Activated T-helper 1 cell treated with anti-CD3 and anti-CD28 coated beads, Interleukin-12 subunit alpha, Interleukin-12 subunit beta, Interleukin-2, Interleukin-4 antibody, amounts not matched to agents 30 ng/mL and 10 ng/mL and 1 ng/mL, durations not matched to agents 14 hours and 24 hours and 36 hours (primary cell): ENCODE results near the gene ZC2HC1B. TPM values are rescaled to one million over a fixed set of nuclear protein-coding genes. Genes with fewer than 3 reads are reported as not detected.

Experiments
- DNase-seq: peaks from one replicate; pipeline ENCODE4 v3.0.0; 2021; ENCODE audit warnings: low spot score
- H3K27ac Mint-ChIP-seq: one replicate; pipeline ENCODE4 v1.8.0; 2021; ENCODE audit warnings: mild to moderate bottlenecking, mixed read lengths
- H3K27me3 Mint-ChIP-seq: one replicate; pipeline ENCODE4 v1.8.0; 2022; ENCODE audit warnings: mild to moderate bottlenecking, moderate library complexity, mixed read lengths; ENCODE audit not compliant: insufficient read depth
- H3K36me3 Mint-ChIP-seq: one replicate; pipeline ENCODE4 v1.8.0; 2021; ENCODE audit warnings: low read depth, mixed read lengths
- H3K4me1 Mint-ChIP-seq: one replicate; pipeline ENCODE4 v1.8.0; 2021; ENCODE audit warnings: low read depth, mixed read lengths
- H3K4me3 Mint-ChIP-seq: one replicate; pipeline ENCODE4 v1.8.0; 2021; ENCODE audit warnings: mild to moderate bottlenecking, moderate library complexity, mixed read lengths
- H3K9me3 Mint-ChIP-seq: one replicate; pipeline ENCODE4 v1.8.0; 2021; ENCODE audit warnings: mixed read lengths
- intact Hi-C: fragments of 100-400 bp; cut with micrococcal nuclease; formaldehyde crosslinking; loops from one replicate; pipeline ENCODE4 v1.15.1; 2024
- total RNA-seq: library from RNA; stranded (reverse); gene quantifications from 2 replicates; pipeline ENCODE4 v1.2.3, GENCODE V29; 2022

ZC2HC1B gene
- total RNA-seq, 1 donor from 2014 or later = not detected

GRCh38 chr6:143976806-143977349 lies 112.6 kb downstream of the ZC2HC1B start:
- Mint-ChIP-seq H3K27me3 (peaks cover 1% of the 10 kb centered on the region), H3K36me3 (no peaks in the 10 kb centered on the region), H3K27ac (no peak overlapping the region), H3K9me3 (no peaks in the 10 kb centered on the region), H3K4me1 (no peaks in the 10 kb centered on the region), H3K4me3 (no peak overlapping the region)
- DNase-seq = no peak
- intact Hi-C loops = no loop called here

- Mint-ChIP-seq H3K4me1 (no peaks in the 10 kb centered on the region), H3K9me3 (no peaks in the 10 kb centered on the region), H3K27me3 (peaks cover 1% of the 10 kb centered on the region), H3K27ac (no peak overlapping the region), H3K36me3 (no peaks in the 10 kb centered on the region), H3K4me3 (no peak overlapping the region)
- DNase-seq = no peak
- intact Hi-C loops = no loop called here
Observed at GRCh38 chr6:143980921-143981320, 116.6 kb downstream of the ZC2HC1B start.

GRCh38 chr6:143982968-143983367 lies 118.7 kb downstream of the ZC2HC1B start:
- intact Hi-C loops = no loop called here
- Mint-ChIP-seq H3K4me3 (no peak overlapping the region), H3K36me3 (no peaks in the 10 kb centered on the region), H3K4me1 (no peaks in the 10 kb centered on the region), H3K27me3 (peaks cover 1% of the 10 kb centered on the region), H3K27ac (no peak overlapping the region), H3K9me3 (no peaks in the 10 kb centered on the region)
- no peak for DNase-seq

GRCh38 chr6:143984666-143985065 lies 120.4 kb downstream of the ZC2HC1B start:
- DNase-seq = no peak
- Mint-ChIP-seq H3K4me1 (no peaks in the 10 kb centered on the region), H3K9me3 (no peaks in the 10 kb centered on the region), H3K36me3 (no peaks in the 10 kb centered on the region), H3K27ac (no peak overlapping the region), H3K4me3 (no peak overlapping the region), H3K27me3 (peaks cover 1% of the 10 kb centered on the region)
- intact Hi-C loops = no loop called here

GRCh38 chr6:143986463-143987065 lies 122.3 kb downstream of the ZC2HC1B start:
- Mint-ChIP-seq H3K27me3 (no peaks in the 10 kb centered on the region), H3K4me3 (no peak overlapping the region), H3K4me1 (no peaks in the 10 kb centered on the region), H3K9me3 (no peaks in the 10 kb centered on the region), H3K27ac (no peak overlapping the region), H3K36me3 (no peaks in the 10 kb centered on the region)
- DNase-seq = no peak
- intact Hi-C loops = no loop called here

Other genes with a start within 250 kb of the ZC2HC1B start
- 63.5 and 64.5 TPM in 2 replicates for gene PHACTR2, start 186.5 kb upstream of the ZC2HC1B start, total RNA-seq
- gene LTV1, start 21.1 kb upstream of the ZC2HC1B start, total RNA-seq = 63.0 and 67.9 TPM in 2 replicates
- 13.6 and 14.5 TPM in 2 replicates for gene PLAGL1, start 143.8 kb downstream of the ZC2HC1B start, total RNA-seq
- 204 and 232 TPM in 2 replicates for gene SF3B5, start 231.1 kb downstream of the ZC2HC1B start, total RNA-seq